Kidney (tissue), 14 donors: ENCODE measurements around the gene CRNN. TPM values are rescaled to one million over a fixed set of nuclear protein-coding genes. Genes with fewer than 3 reads are reported as not detected.
A peak's percentile ranks its signal among the peaks of the same experiment; 100 is the strongest.

ENCODE experiments used
- DNase-seq, 5 donors: peaks; one replicate each; pipeline ENCODE4 v3.0.0-alpha.2; 2013 to 2020
- FAIRE-seq: peaks from 2 replicates; lab custom pipeline; 2012; peaks lifted over from hg19 to GRCh38; lab: Jason Lieb, UNC
- H3K27ac ChIP-seq, 2 donors: one replicate each; pipeline ENCODE4 v1.7.0; 2013; ENCODE audit warnings: low read depth in 2 of 2, low read length in 2 of 2, inconsistent platforms in 1 of 2
- H3K27me3 ChIP-seq: one replicate; pipeline ENCODE4 v1.7.1; 2013; ENCODE audit warnings: low read length, inconsistent platforms; ENCODE audit not compliant: control insufficient read depth, insufficient read depth
- H3K36me3 ChIP-seq, 3 donors: one replicate each; pipeline versions ENCODE4 v1.7.0 to v1.7.1; 2013; ENCODE audit warnings: low read length in 3 of 3, control low read depth in 1 of 3, inconsistent platforms in 1 of 3; ENCODE audit not compliant: insufficient read depth in 3 of 3, control insufficient read depth in 2 of 3
- H3K4me1 ChIP-seq, 3 donors: one replicate each; pipeline versions ENCODE4 v1.7.0 to v1.7.1; 2013; ENCODE audit warnings: low read length in 3 of 3, inconsistent platforms in 1 of 3, low read depth in 1 of 3; ENCODE audit not compliant: control insufficient read depth in 2 of 3, insufficient read depth in 2 of 3
- H3K4me3 ChIP-seq, 3 donors: one replicate each; pipeline versions ENCODE4 v1.7.0 to v1.8.1; 2013; ENCODE audit warnings: low read length in 3 of 3, control low read depth in 1 of 3, inconsistent platforms in 1 of 3
- H3K9ac ChIP-seq, 3 donors: one replicate each; pipeline versions ENCODE4 v1.7.0 to v1.7.1; 2013; ENCODE audit warnings: low read length in 3 of 3, control low read depth in 1 of 3, inconsistent platforms in 1 of 3
- H3K9me3 ChIP-seq, 3 donors: one replicate each; pipeline versions ENCODE4 v1.7.0 to v1.7.1; 2013; ENCODE audit warnings: low read length in 3 of 3, control low read depth in 1 of 3, inconsistent platforms in 1 of 3; ENCODE audit not compliant: control insufficient read depth in 2 of 3, insufficient read depth in 1 of 3
- intact Hi-C: fragments of 100-400 bp; cut with DNase I; formaldehyde crosslinking; loops from one replicate; pipeline ENCODE4 v1.11.1; 2022
- polyA plus RNA-seq: library from polyadenylated mRNA; stranded (reverse); fragments of 350-450 nt; fragmentation: Illumina TruSeq; extraction: RNeasy Lipid Tissue Mini Kit (QIAGEN cat#74804); gene quantifications from one replicate; pipeline ENCODE4 v1.2.3, GENCODE V29; 2014; ENCODE audit warnings: low read depth, low replicate concordance; ENCODE audit not compliant: insufficient read depth
- total RNA-seq: library from RNA; stranded (reverse); fragmentation: NEBNext Ultra II Directional; extraction: Animal tissue kit (Norgen Biotek cat#: 25700); gene quantifications from one replicate; pipeline ENCODE4 v1.2.1, GENCODE V29; 2021
- TF ChIP-seq, protein P1 (sequence below): IDR thresholded peaks from 3 replicates; pipeline ENCODE4 v1.5.1; 2012; ENCODE audit warnings: mild to moderate bottlenecking, moderate library complexity, borderline replicate concordance; ENCODE audit not compliant: insufficient read depth; ENCODE audit errors: extremely low read depth
- donor health status: control.
- donor health status: control.
- donor health status: control.
- donor health status: control.
- donor health status: control.
- donor health status: DM: yes; HTN: yes; CAD: no.
- donor health status: Normal renal cell carcinoma (clear cell type).

Gene CRNN
- total and polyA plus RNA-seq, 2 donors from 2014 or later, result not detected

DNA sequence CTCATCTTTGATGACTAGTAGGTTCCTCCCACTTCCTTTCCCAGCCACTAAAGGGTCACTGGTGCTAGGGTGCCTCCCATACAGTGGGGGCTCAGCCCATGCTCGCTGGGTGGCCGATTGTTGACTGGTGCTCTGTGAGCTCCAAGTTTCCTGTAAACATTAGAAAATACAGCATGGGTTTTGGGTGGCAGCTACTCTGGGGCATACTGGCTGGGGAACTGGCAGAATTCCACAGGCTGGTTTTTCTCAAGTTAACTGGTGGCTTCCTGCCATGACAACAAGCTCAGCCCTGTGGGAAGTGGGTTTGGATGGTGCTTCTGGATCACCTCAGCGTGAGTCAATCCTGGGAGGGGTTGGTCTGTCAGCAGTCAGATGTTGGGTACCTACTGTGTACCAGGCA lies 28.7 kb upstream of the CRNN start:
- no peak for FAIRE-seq
- intact Hi-C loops, result no loop called here
- Histone ChIP-seq H3K27me3 (no peaks in the 10 kb centered on the region), H3K9ac (no peak overlapping the region), H3K4me3 (no peak overlapping the region), H3K27ac (peak overlapping the region in 1 of 2 donors; percentile 76), H3K9me3 (no peaks in the 10 kb centered on the region), H3K4me1 (no peaks in the 10 kb centered on the region), H3K36me3 (no peaks in the 10 kb centered on the region)
- peak in 4 of 5 donors; percentile 24 to 60 (median 46) for DNase-seq
- TF ChIP-seq, protein P1, sequence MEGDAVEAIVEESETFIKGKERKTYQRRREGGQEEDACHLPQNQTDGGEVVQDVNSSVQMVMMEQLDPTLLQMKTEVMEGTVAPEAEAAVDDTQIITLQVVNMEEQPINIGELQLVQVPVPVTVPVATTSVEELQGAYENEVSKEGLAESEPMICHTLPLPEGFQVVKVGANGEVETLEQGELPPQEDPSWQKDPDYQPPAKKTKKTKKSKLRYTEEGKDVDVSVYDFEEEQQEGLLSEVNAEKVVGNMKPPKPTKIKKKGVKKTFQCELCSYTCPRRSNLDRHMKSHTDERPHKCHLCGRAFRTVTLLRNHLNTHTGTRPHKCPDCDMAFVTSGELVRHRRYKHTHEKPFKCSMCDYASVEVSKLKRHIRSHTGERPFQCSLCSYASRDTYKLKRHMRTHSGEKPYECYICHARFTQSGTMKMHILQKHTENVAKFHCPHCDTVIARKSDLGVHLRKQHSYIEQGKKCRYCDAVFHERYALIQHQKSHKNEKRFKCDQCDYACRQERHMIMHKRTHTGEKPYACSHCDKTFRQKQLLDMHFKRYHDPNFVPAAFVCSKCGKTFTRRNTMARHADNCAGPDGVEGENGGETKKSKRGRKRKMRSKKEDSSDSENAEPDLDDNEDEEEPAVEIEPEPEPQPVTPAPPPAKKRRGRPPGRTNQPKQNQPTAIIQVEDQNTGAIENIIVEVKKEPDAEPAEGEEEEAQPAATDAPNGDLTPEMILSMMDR, result no peak

DNA sequence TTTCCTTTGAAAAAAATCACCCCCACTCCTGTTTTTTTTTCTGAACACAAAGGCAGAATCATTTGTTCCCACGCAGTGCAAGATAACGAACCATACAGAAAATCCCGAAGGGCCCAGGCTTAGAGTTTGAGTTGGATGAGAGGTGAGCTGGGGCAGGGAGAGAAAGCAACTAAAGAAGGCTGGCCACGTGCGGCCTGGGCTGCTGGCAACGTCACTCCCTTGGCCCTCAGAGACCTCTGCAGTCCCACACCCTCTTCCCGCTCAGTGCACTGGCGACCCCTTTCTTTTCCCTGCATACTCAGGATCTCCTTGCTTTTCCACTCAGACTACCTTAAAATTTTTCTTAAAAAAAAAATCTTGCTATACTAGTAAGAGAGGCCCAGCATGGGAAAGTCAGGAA lies 28.2 kb upstream of the CRNN start:
- DNase-seq (peak in 2 of 5 donors; percentile 24 to 57), FAIRE-seq (no peak)
- Histone ChIP-seq H3K9ac (no peak overlapping the region), H3K9me3 (no peaks in the 10 kb centered on the region), H3K27ac (peak overlapping the region; percentile 17 to 34), H3K4me3 (no peak overlapping the region), H3K4me1 (no peaks in the 10 kb centered on the region), H3K36me3 (no peaks in the 10 kb centered on the region), H3K27me3 (no peaks in the 10 kb centered on the region)
- TF ChIP-seq, protein P1, result no peak
- intact Hi-C loops, result no loop called here

DNA sequence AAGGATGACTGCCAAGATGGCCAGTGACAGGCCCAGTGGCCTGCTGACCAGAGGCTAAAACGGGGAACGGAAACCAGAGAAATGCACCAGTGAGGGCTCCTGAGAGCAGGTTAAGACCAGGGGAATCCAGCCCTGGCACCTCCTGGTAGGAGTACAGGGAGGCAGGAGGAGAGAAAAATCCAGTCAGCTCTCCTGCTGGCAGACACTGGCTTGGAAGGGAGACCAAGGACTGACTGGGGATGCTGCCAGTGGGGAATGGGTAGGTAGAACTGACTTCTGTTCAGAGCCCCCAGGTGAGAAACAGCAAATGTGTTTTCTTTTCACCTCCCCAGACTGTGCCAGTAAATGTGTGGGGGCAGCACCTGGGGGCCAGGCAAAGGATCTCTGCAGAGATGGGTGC lies 27.7 kb upstream of the CRNN start:
- Histone ChIP-seq H3K4me3 (no peak overlapping the region), H3K27me3 (no peaks in the 10 kb centered on the region), H3K9me3 (no peaks in the 10 kb centered on the region), H3K27ac (peak overlapping the region; percentile 17 to 50), H3K36me3 (no peaks in the 10 kb centered on the region), H3K9ac (no peak overlapping the region), H3K4me1 (no peaks in the 10 kb centered on the region)
- no peak for FAIRE-seq
- intact Hi-C loops, result no loop called here
- TF ChIP-seq, protein P1, result no peak
- DNase-seq, result no peak
